ENCODE measurements around the gene TTLL5.

The TTLL5 gene

GRCh38 chr14:75995372-75996041, 334.5 kb downstream of the TTLL5 start:
- no peaks in the 10 kb centered on the region for H3F3A ChIP-seq (ENCODE audit: control insufficient read depth, insufficient read depth)
- H3K36me3 ChIP-seq (ENCODE audit: control insufficient read depth, low read length): no peaks in the 10 kb centered on the region
- no peaks in the 10 kb centered on the region for H3K27me3 ChIP-seq (ENCODE audit: control insufficient read depth, low read length)
- no peak for TF ChIP-seq EZH2phosphoT487 (IDR thresholded peaks at IDR 0.05; ENCODE audit: borderline replicate concordance, low read length)
- TF ChIP-seq, protein P1, sequence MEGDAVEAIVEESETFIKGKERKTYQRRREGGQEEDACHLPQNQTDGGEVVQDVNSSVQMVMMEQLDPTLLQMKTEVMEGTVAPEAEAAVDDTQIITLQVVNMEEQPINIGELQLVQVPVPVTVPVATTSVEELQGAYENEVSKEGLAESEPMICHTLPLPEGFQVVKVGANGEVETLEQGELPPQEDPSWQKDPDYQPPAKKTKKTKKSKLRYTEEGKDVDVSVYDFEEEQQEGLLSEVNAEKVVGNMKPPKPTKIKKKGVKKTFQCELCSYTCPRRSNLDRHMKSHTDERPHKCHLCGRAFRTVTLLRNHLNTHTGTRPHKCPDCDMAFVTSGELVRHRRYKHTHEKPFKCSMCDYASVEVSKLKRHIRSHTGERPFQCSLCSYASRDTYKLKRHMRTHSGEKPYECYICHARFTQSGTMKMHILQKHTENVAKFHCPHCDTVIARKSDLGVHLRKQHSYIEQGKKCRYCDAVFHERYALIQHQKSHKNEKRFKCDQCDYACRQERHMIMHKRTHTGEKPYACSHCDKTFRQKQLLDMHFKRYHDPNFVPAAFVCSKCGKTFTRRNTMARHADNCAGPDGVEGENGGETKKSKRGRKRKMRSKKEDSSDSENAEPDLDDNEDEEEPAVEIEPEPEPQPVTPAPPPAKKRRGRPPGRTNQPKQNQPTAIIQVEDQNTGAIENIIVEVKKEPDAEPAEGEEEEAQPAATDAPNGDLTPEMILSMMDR (IDR thresholded peaks at IDR 0.05; ENCODE audit: low read depth, low read length, poor library complexity, severe bottlenecking): no peak
- H3K9me3 ChIP-seq (ENCODE audit: control insufficient read depth, insufficient read depth, low read length): no peaks in the 10 kb centered on the region
- H3K79me2 ChIP-seq (ENCODE audit: control insufficient read depth, low read length): no peaks in the 10 kb centered on the region
- no peak overlapping the region for H3K4me3 ChIP-seq (ENCODE audit: low read length)
- no peaks in the 10 kb centered on the region for H3K9me2 ChIP-seq (replicated peaks; ENCODE audit: control insufficient read depth, low read length)
- no peak overlapping the region for H3K4me2 ChIP-seq (ENCODE audit: low read length)
- H4K20me1 ChIP-seq (ENCODE audit: control insufficient read depth, insufficient read depth, low read depth, low read length): no peaks in the 10 kb centered on the region
- H3K27ac ChIP-seq (ENCODE audit: low read depth, low read length): no peak overlapping the region
- peaks cover 9% of the 10 kb centered on the region for H3K4me1 ChIP-seq (ENCODE audit: control insufficient read depth, low read length)

DNA sequence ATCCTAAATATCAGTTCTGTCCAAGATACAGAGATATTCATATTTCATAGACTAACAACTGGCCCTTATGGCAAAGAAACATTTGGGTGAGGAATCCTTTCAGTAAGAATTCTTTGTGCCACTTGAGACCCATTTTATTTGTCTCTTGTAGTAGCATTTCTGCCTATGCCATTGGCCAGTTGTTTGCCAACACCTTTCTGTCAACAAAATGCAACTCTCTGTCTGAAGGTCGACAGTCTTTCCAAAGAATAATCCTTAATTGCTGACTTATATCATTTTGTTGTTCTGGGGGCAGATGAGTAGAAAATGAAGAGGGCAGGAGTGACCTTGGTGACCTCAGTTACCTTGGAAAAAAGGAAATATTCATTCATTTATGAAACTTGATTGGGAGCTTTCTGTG, 335.4 kb downstream of the TTLL5 start:
- Histone ChIP-seq H3K36me3 (ENCODE audit: control insufficient read depth, low read length) (no peaks in the 10 kb centered on the region), H3K4me1 (ENCODE audit: control insufficient read depth, low read length) (peaks cover 9% of the 10 kb centered on the region), H3K4me3 (ENCODE audit: low read length) (no peak overlapping the region), H4K20me1 (ENCODE audit: control insufficient read depth, insufficient read depth, low read depth, low read length) (no peaks in the 10 kb centered on the region), H3K9me2 (replicated peaks; ENCODE audit: control insufficient read depth, low read length) (no peaks in the 10 kb centered on the region), H3F3A (ENCODE audit: control insufficient read depth, insufficient read depth) (no peaks in the 10 kb centered on the region), H3K79me2 (ENCODE audit: control insufficient read depth, low read length) (no peaks in the 10 kb centered on the region), H3K27me3 (ENCODE audit: control insufficient read depth, low read length) (no peaks in the 10 kb centered on the region), H3K27ac (ENCODE audit: low read depth, low read length) (no peak overlapping the region), H3K4me2 (ENCODE audit: low read length) (no peak overlapping the region), H3K9me3 (ENCODE audit: control insufficient read depth, insufficient read depth, low read length) (no peaks in the 10 kb centered on the region)
- no peak for TF ChIP-seq EZH2phosphoT487 (IDR thresholded peaks at IDR 0.05; ENCODE audit: borderline replicate concordance, low read length)
- TF ChIP-seq, protein P1 (IDR thresholded peaks at IDR 0.05; ENCODE audit: low read depth, low read length, poor library complexity, severe bottlenecking): no peak

GRCh38 chr14:75999511-76000190, 338.6 kb downstream of the TTLL5 start:
- Histone ChIP-seq H3K4me3 (ENCODE audit: low read length) (no peak overlapping the region), H3K27ac (ENCODE audit: low read depth, low read length) (no peak overlapping the region), H3K4me2 (ENCODE audit: low read length) (no peak overlapping the region), H3K36me3 (ENCODE audit: control insufficient read depth, low read length) (no peaks in the 10 kb centered on the region), H3K9me2 (replicated peaks; ENCODE audit: control insufficient read depth, low read length) (no peaks in the 10 kb centered on the region), H3F3A (ENCODE audit: control insufficient read depth, insufficient read depth) (no peaks in the 10 kb centered on the region), H3K4me1 (ENCODE audit: control insufficient read depth, low read length) (no peaks in the 10 kb centered on the region), H3K79me2 (ENCODE audit: control insufficient read depth, low read length) (no peaks in the 10 kb centered on the region), H3K27me3 (ENCODE audit: control insufficient read depth, low read length) (no peaks in the 10 kb centered on the region), H3K9me3 (ENCODE audit: control insufficient read depth, insufficient read depth, low read length) (no peaks in the 10 kb centered on the region), H4K20me1 (ENCODE audit: control insufficient read depth, insufficient read depth, low read depth, low read length) (no peaks in the 10 kb centered on the region)
- TF ChIP-seq, protein P1 (IDR thresholded peaks at IDR 0.05; ENCODE audit: low read depth, low read length, poor library complexity, severe bottlenecking): no peak
- no peak for TF ChIP-seq EZH2phosphoT487 (IDR thresholded peaks at IDR 0.05; ENCODE audit: borderline replicate concordance, low read length)

Measured in DOHH2 (cell line).